Uterus (tissue), 2 donors: ENCODE data around the gene RANBP9.

ENCODE experiments used
- POLR2A ChIP-seq, 2 donors: fragments of 450-650 bp; IDR thresholded peaks; one replicate each; pipeline ENCODE4 v1.6.1; 2016; ENCODE audit warnings: antibody characterized with exemption in 2 of 2, mild to moderate bottlenecking in 1 of 2, moderate library complexity in 1 of 2
- TF ChIP-seq, protein P1 (sequence below), 4 experiments: fragments of 200-600 bp in 2 of 4; fragments of 450-650 bp in 2 of 4; sonication (generic) in 2 of 4; IDR thresholded peaks; one replicate each; pipeline ENCODE4 v1.5.1; 2016 to 2019; ENCODE audit warnings: antibody characterized with exemption in 4 of 4, mild to moderate bottlenecking in 2 of 4, moderate library complexity in 1 of 4

DNA sequence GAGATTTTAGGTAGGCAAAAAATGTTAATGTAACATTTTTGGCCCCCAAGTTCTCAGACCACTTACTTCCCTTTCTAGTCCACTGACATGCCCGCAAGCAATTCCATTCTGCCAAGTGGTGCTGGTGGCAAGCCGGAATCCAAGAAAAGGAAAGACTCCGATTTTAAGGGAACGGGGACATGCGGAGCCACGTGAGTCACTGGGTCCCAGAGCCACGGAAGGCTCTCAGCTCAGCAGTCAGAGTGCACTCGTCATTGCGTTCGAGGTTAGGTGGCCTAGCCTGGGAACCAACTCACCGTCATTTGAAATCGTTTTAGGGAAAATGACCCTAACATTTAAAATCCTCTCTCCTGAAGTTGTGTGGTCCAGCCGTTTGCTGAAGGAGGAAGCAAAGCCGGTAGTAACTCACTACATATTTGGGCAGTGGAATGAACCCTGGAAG lies 137.9 kb downstream of the RANBP9 start:
- TF ChIP-seq, protein P1, sequence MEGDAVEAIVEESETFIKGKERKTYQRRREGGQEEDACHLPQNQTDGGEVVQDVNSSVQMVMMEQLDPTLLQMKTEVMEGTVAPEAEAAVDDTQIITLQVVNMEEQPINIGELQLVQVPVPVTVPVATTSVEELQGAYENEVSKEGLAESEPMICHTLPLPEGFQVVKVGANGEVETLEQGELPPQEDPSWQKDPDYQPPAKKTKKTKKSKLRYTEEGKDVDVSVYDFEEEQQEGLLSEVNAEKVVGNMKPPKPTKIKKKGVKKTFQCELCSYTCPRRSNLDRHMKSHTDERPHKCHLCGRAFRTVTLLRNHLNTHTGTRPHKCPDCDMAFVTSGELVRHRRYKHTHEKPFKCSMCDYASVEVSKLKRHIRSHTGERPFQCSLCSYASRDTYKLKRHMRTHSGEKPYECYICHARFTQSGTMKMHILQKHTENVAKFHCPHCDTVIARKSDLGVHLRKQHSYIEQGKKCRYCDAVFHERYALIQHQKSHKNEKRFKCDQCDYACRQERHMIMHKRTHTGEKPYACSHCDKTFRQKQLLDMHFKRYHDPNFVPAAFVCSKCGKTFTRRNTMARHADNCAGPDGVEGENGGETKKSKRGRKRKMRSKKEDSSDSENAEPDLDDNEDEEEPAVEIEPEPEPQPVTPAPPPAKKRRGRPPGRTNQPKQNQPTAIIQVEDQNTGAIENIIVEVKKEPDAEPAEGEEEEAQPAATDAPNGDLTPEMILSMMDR (IDR thresholded peaks at IDR 0.05): no peak
- no peak for TF ChIP-seq POLR2A (IDR thresholded peaks at IDR 0.05)
